ENCODE data around the gene LRCH2.
"Not testable (repeated sequence)": the region's sequence is repeated elsewhere in the genome, so short reads cannot be mapped to it uniquely, and the experiment has no call there.

LRCH2 gene

DNA sequence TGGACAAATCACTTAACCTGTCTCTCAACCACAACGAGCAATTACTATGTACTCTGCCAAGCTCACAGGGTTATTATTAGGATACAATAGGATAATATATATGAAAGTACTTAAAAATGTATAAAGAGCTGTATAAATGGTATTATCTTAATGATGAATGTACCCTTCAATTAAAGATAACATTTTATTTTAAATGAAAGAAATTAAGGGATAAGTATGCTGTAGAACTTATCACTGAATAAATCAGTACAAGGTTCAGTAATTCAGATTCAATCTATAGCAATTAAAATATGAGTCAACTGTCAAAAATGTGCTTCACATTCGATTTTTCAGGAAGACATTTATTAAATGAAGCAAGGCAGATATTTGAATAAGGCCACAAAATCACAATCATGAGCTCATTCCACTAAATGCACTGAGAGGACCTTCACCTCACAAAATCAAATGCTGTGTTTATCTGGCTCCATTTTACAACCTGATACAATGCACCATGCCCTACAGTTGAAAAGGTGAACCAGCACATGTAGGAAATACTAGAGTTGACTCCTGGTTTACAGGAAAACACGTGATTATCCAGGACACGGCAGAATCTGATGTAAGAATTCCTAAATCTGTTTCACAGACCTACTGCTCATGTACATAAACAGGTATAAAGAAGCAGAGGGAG lies 4.4 kb downstream of the LRCH2 start:
- TF ChIP-seq, protein P1, sequence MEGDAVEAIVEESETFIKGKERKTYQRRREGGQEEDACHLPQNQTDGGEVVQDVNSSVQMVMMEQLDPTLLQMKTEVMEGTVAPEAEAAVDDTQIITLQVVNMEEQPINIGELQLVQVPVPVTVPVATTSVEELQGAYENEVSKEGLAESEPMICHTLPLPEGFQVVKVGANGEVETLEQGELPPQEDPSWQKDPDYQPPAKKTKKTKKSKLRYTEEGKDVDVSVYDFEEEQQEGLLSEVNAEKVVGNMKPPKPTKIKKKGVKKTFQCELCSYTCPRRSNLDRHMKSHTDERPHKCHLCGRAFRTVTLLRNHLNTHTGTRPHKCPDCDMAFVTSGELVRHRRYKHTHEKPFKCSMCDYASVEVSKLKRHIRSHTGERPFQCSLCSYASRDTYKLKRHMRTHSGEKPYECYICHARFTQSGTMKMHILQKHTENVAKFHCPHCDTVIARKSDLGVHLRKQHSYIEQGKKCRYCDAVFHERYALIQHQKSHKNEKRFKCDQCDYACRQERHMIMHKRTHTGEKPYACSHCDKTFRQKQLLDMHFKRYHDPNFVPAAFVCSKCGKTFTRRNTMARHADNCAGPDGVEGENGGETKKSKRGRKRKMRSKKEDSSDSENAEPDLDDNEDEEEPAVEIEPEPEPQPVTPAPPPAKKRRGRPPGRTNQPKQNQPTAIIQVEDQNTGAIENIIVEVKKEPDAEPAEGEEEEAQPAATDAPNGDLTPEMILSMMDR (IDR thresholded peaks at IDR 0.05; ENCODE audit: insufficient read depth, low read length, poor library complexity, severe bottlenecking) = no peak
- no peaks in the 10 kb centered on the region for H3K36me3 ChIP-seq (ENCODE audit: control insufficient read depth, insufficient read depth, low read length)
- H3K4me3 ChIP-seq (replicated peaks; ENCODE audit: low read depth, low read length) = no peak overlapping the region
- DNase-seq (ENCODE audit: extremely low read depth, insufficient read length) = no peak
- no peaks in the 10 kb centered on the region; the same call in 1 of the 2 replicates for H3K27me3 ChIP-seq (replicated peaks; ENCODE audit: control insufficient read depth, insufficient read depth, low read length)

DNA sequence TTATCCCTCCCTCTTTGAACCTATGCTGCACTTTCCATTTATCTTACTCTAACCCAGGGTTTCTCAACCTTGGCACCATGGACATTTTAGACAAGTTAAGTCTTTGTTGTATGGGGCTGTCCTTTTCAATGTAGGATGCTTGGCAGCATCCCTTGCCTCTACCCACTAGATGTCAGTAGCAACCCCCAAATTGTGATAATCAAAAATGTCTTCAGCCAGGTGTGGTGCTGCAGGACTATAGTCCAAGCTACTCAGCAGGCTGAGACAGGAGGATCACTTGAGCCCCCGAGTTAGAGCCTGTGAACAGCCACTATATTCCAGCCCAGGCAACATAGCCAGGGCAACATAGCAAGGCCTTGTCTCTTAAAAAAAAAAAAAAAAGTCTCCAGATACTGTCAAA lies 7.0 kb downstream of the LRCH2 start:
- TF ChIP-seq, protein P1 (IDR thresholded peaks at IDR 0.05; ENCODE audit: insufficient read depth, low read length, poor library complexity, severe bottlenecking) = peak; percentile 45
- no peak for DNase-seq (ENCODE audit: extremely low read depth, insufficient read length)

DNA sequence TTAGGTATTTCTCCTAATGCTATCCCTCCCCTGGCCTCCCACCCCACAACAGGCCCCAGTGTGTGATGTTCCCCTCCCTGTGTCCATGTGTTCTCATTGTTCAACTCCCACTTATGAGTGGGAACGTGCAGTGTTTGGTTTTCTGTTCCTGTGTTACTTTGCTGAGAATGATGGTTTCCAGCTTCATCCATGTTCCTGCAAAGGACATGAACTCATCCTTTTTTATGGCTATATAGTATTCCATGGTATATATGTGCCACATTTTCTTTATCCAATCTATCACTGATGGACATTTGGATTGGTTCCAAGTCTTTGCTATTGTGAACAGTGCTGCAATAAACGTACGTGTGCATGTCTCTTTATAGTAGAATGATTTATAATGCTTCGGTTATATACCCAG lies 16.6 kb downstream of the LRCH2 start:
- H3K4me3 ChIP-seq (replicated peaks; ENCODE audit: low read depth, low read length); H3K27me3 ChIP-seq (replicated peaks; ENCODE audit: control insufficient read depth, insufficient read depth, low read length); DNase-seq (ENCODE audit: extremely low read depth, insufficient read length); H3K36me3 ChIP-seq (ENCODE audit: control insufficient read depth, insufficient read depth, low read length): not testable (repeated sequence)

More for the DNA sequence above, 7.0 kb downstream of the LRCH2 start:
- H3K4me3 ChIP-seq (replicated peaks; ENCODE audit: low read depth, low read length) = no peak overlapping the region
- H3K27me3 ChIP-seq (replicated peaks; ENCODE audit: control insufficient read depth, insufficient read depth, low read length) = no peaks in the 10 kb centered on the region; the same call in 1 of the 2 replicates
- no peaks in the 10 kb centered on the region for H3K36me3 ChIP-seq (ENCODE audit: control insufficient read depth, insufficient read depth, low read length)

DNA sequence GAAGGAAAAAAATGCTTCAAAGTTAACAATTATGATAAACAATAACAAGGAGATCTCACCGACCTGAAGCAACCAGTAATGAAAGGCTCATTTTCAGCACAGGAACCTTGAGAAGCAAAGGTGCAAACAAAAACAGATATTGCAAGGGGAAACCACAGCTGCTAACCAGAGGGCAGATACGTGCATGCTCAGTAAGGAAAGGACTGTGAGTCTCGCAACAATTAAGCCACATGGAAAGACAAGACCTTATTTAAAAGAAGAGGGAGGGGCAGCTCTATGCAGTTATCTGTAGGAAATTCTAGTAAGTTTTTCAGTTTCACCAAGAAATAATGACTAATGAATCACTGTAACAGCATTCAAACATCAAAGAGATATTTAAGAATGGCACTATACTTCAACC lies 19.3 kb downstream of the LRCH2 start:
- Histone ChIP-seq H3K36me3 (ENCODE audit: control insufficient read depth, insufficient read depth, low read length) (no peaks in the 10 kb centered on the region), H3K27me3 (replicated peaks; ENCODE audit: control insufficient read depth, insufficient read depth, low read length) (no peaks in the 10 kb centered on the region), H3K4me3 (replicated peaks; ENCODE audit: low read depth, low read length) (no peak overlapping the region)
- TF ChIP-seq, protein P1 (IDR thresholded peaks at IDR 0.05; ENCODE audit: insufficient read depth, low read length, poor library complexity, severe bottlenecking) = no peak
- no peak for DNase-seq (ENCODE audit: extremely low read depth, insufficient read length)

DNA sequence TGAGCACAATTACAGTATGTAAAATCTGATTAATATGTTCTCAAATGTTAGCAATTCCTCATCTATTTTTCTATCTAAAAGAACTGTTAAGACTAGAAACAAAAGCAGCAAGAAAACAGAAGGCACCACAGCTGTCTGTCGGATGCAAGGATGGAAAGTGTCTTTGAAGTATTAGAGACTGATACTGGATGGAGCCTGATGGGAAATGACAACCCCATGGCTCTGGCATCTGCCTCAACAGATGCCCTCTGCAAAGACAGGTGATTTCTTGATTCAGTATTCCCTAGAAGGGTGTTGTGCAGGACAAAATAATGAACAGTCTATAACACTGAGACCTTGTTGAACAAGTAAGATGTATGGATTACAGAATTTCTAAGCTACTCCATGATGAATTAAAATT lies 19.7 kb downstream of the LRCH2 start:
- H3K4me3 ChIP-seq (replicated peaks; ENCODE audit: low read depth, low read length) = no peak overlapping the region
- DNase-seq (ENCODE audit: extremely low read depth, insufficient read length) = no peak
- no peaks in the 10 kb centered on the region for H3K27me3 ChIP-seq (replicated peaks; ENCODE audit: control insufficient read depth, insufficient read depth, low read length)
- TF ChIP-seq, protein P1 (IDR thresholded peaks at IDR 0.05; ENCODE audit: insufficient read depth, low read length, poor library complexity, severe bottlenecking) = no peak
- H3K36me3 ChIP-seq (ENCODE audit: control insufficient read depth, insufficient read depth, low read length) = no peaks in the 10 kb centered on the region

DNA sequence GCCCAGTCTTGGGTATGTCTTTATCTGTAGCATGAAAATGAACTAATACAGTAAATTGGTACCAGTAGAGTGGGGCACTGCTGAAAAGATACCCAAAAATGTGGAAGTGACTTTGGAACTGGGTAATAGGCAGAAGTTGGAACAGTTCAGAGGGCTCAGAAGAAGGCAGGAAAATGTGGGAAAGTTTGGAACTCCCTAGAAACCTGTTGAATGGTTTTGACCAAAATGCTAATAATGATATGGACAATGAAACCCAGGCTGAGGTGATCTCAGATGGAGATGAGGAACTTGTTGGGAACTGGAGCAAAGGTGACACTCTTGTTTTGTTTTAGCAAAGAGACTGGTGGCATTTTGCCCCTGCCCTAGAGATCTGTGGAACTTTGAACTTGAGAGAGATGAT lies 24.3 kb downstream of the LRCH2 start:
- not testable (repeated sequence) for H3K27me3 ChIP-seq (replicated peaks; ENCODE audit: control insufficient read depth, insufficient read depth, low read length); H3K36me3 ChIP-seq (ENCODE audit: control insufficient read depth, insufficient read depth, low read length); H3K4me3 ChIP-seq (replicated peaks; ENCODE audit: low read depth, low read length); DNase-seq (ENCODE audit: extremely low read depth, insufficient read length)

DNA sequence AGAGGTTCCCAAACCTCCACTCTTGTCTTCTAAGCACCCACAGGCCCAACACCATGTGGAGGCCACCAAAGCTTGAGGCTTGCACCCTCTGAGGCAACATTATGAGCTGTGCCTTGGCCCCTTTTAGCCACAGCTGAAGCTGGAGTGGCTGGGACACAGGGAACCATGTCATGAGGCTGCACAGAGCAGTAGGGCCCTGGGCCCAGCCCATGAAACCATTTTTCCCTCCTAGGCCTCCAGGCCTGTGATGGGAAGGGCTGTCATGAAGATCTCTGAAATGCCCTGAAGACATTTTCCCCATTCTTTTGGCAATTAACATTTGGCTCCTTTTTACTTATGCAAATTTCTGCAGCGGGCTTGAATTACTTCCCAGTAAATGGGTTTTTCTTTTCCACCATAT lies 29.9 kb downstream of the LRCH2 start:
- TF ChIP-seq, protein P1 (IDR thresholded peaks at IDR 0.05; ENCODE audit: insufficient read depth, low read length, poor library complexity, severe bottlenecking) = no peak
- no peak for DNase-seq (ENCODE audit: extremely low read depth, insufficient read length)
- Histone ChIP-seq H3K27me3 (replicated peaks; ENCODE audit: control insufficient read depth, insufficient read depth, low read length) (no peaks in the 10 kb centered on the region), H3K4me3 (replicated peaks; ENCODE audit: low read depth, low read length) (no peak overlapping the region), H3K36me3 (ENCODE audit: control insufficient read depth, insufficient read depth, low read length) (no peaks in the 10 kb centered on the region)

All from GM06990 (cell line).